GM13976 (cell line): Measurements from ENCODE around the gene DNAH14.

Source experiments
- DNase-seq: peaks from one replicate; pipeline ENCODE4 v3.0.0; 2012; ENCODE audit warnings: low spot score
- CTCF ChIP-seq: IDR thresholded peaks from 2 replicates; pipeline ENCODE4 v1.5.1; 2012; ENCODE audit warnings: borderline replicate concordance, mild to moderate bottlenecking; ENCODE audit not compliant: insufficient read depth; ENCODE audit errors: extremely low read depth, missing control alignments, control extremely low read depth
- in situ Hi-C: fragments of 300-500 bp; cut with MboI; formaldehyde crosslinking; loops from one replicate; pipeline ENCODE4 v1.12.0; 2022; ENCODE audit warnings: low sequenced_read_pairs, mixed read lengths, inconsistent platforms; ENCODE audit not compliant: unreplicated experiment

Gene DNAH14

GRCh38 chr1:225413708-225414375, 484.4 kb downstream of the DNAH14 start:
- no peak for TF ChIP-seq CTCF
- DNase-seq = no peak
- in situ Hi-C loops = no loop called here

GRCh38 chr1:225415307-225415706, 485.8 kb downstream of the DNAH14 start:
- no peak for DNase-seq
- in situ Hi-C loops = no loop called here
- TF ChIP-seq CTCF = no peak

- in situ Hi-C loops = no loop called here
- DNase-seq = no peak
- no peak for TF ChIP-seq CTCF
These were observed 486.7 kb downstream of the DNAH14 start for GRCh38 chr1:225415967-225416745.

GRCh38 chr1:225418059-225418458, 488.6 kb downstream of the DNAH14 start:
- no peak for TF ChIP-seq CTCF
- in situ Hi-C loops = no loop called here

GRCh38 chr1:225418598-225418997, 489.1 kb downstream of the DNAH14 start:
- no peak for TF ChIP-seq CTCF
- in situ Hi-C loops = no loop called here

More at GRCh38 chr1:225418059-225418458, 488.6 kb downstream of the DNAH14 start:
- no peak for DNase-seq

GRCh38 chr1:225422031-225422605, 492.6 kb downstream of the DNAH14 start:
- no peak for DNase-seq
- TF ChIP-seq CTCF = no peak
- in situ Hi-C loops = no loop called here

More at GRCh38 chr1:225418598-225418997, 489.1 kb downstream of the DNAH14 start:
- no peak for DNase-seq
